ENCODE measurements around the gene SASH1. TPM values are rescaled to one million over a fixed set of nuclear protein-coding genes. Genes with fewer than 3 reads are reported as not detected.

The SASH1 gene
- polyA plus RNA-seq, 1 donor from 2014 or later = 7.0 TPM

DNA sequence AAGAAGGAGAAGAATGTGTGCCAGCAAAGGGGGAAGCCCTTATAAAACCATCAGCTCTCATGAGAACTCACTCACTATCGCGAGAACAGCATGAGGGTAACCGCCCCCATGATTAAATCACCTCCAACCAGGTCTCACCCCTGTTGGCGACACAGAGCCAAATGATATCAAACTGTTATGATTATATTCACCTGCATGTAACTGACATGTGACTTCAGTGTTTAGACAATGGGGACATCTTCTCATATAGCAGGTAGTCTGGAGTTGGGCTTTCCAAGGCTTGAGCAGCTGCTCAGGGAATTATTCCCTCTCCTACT, 115.2 kb downstream of the SASH1 start:
- no peak overlapping the region for H2AFZ ChIP-seq (ENCODE audit: low read depth, low read length)

DNA sequence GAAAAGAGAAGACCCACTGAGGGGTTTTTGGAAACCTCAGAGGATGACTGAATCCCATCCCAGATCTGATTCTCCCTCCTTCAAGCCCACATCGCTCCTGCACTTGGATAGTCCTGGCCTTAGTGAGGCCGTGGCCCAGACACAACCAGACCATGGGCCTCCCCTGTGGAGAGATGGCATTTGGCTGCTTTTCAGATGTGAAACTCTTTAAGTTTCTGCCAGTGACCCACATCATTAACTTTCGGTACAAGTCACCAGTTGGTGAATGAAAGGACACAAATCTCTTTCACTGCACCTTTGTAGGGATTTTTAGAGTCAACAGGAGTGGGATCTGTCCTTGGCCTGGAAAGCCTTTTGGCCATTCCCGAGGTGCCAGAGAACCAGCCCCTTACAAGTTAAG, 116.6 kb downstream of the SASH1 start:
- H3K79me2 ChIP-seq (replicated peaks; ENCODE audit: insufficient read depth, low read length) = no peaks in the 10 kb centered on the region
- H3K4me2 ChIP-seq (ENCODE audit: low read length) = no peak overlapping the region
- no peak overlapping the region for H3K27ac ChIP-seq (ENCODE audit: low read length)
- TF ChIP-seq TAF1 (IDR thresholded peaks at IDR 0.05; ENCODE audit: low read depth) = no peak
- TF ChIP-seq POLR2AphosphoS5 (IDR thresholded peaks at IDR 0.05) = no peak
- TF ChIP-seq EZH2 (IDR thresholded peaks at IDR 0.05; ENCODE audit: borderline replicate concordance, insufficient read depth, low read length, poor library complexity, severe bottlenecking) = no peak
- TF ChIP-seq, protein P1, sequence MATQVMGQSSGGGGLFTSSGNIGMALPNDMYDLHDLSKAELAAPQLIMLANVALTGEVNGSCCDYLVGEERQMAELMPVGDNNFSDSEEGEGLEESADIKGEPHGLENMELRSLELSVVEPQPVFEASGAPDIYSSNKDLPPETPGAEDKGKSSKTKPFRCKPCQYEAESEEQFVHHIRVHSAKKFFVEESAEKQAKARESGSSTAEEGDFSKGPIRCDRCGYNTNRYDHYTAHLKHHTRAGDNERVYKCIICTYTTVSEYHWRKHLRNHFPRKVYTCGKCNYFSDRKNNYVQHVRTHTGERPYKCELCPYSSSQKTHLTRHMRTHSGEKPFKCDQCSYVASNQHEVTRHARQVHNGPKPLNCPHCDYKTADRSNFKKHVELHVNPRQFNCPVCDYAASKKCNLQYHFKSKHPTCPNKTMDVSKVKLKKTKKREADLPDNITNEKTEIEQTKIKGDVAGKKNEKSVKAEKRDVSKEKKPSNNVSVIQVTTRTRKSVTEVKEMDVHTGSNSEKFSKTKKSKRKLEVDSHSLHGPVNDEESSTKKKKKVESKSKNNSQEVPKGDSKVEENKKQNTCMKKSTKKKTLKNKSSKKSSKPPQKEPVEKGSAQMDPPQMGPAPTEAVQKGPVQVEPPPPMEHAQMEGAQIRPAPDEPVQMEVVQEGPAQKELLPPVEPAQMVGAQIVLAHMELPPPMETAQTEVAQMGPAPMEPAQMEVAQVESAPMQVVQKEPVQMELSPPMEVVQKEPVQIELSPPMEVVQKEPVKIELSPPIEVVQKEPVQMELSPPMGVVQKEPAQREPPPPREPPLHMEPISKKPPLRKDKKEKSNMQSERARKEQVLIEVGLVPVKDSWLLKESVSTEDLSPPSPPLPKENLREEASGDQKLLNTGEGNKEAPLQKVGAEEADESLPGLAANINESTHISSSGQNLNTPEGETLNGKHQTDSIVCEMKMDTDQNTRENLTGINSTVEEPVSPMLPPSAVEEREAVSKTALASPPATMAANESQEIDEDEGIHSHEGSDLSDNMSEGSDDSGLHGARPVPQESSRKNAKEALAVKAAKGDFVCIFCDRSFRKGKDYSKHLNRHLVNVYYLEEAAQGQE (IDR thresholded peaks at IDR 0.05; ENCODE audit: borderline replicate concordance) = no peak
- TF ChIP-seq EP300 (conservative IDR thresholded peaks at IDR 0.05; ENCODE audit: poor library complexity, severe bottlenecking) = no peak
- TF ChIP-seq, protein P2, sequence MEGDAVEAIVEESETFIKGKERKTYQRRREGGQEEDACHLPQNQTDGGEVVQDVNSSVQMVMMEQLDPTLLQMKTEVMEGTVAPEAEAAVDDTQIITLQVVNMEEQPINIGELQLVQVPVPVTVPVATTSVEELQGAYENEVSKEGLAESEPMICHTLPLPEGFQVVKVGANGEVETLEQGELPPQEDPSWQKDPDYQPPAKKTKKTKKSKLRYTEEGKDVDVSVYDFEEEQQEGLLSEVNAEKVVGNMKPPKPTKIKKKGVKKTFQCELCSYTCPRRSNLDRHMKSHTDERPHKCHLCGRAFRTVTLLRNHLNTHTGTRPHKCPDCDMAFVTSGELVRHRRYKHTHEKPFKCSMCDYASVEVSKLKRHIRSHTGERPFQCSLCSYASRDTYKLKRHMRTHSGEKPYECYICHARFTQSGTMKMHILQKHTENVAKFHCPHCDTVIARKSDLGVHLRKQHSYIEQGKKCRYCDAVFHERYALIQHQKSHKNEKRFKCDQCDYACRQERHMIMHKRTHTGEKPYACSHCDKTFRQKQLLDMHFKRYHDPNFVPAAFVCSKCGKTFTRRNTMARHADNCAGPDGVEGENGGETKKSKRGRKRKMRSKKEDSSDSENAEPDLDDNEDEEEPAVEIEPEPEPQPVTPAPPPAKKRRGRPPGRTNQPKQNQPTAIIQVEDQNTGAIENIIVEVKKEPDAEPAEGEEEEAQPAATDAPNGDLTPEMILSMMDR (IDR thresholded peaks at IDR 0.05; ENCODE audit: poor library complexity, severe bottlenecking) = no peak
- no peak for TF ChIP-seq MXI1 (conservative IDR thresholded peaks at IDR 0.05; ENCODE audit: poor library complexity, severe bottlenecking)
- no peak for TF ChIP-seq RAD21 (conservative IDR thresholded peaks at IDR 0.05)
- no peak for TF ChIP-seq SMC3 (conservative IDR thresholded peaks at IDR 0.05; ENCODE audit: poor library complexity)
- H3K4me3 ChIP-seq (ENCODE audit: low read length) = no peak overlapping the region
- H3K9me2 ChIP-seq (ENCODE audit: insufficient read depth, low read length) = no peaks in the 10 kb centered on the region
- H3K36me3 ChIP-seq (ENCODE audit: insufficient read depth, low read length) = no peaks in the 10 kb centered on the region
- H3K9me3 ChIP-seq (ENCODE audit: low read length) = no peaks in the 10 kb centered on the region
- no peaks in the 10 kb centered on the region for H3F3A ChIP-seq (ENCODE audit: insufficient read depth, low read length, poor library complexity, severe bottlenecking)
- no peak overlapping the region for H3K9ac ChIP-seq (ENCODE audit: low read length)
- no peak overlapping the region for H2AFZ ChIP-seq (ENCODE audit: low read depth, low read length)
- H3K27me3 ChIP-seq (ENCODE audit: insufficient read depth, low read depth, low read length) = no peaks in the 10 kb centered on the region
- H4K20me1 ChIP-seq (ENCODE audit: insufficient read depth) = no peaks in the 10 kb centered on the region

More for the DNA sequence above, 115.2 kb downstream of the SASH1 start:
- no peaks in the 10 kb centered on the region for H3K9me2 ChIP-seq (ENCODE audit: insufficient read depth, low read length)
- no peaks in the 10 kb centered on the region for H3K27me3 ChIP-seq (ENCODE audit: insufficient read depth, low read depth, low read length)
- H3K9me3 ChIP-seq (ENCODE audit: low read length) = no peaks in the 10 kb centered on the region
- no peak for TF ChIP-seq EZH2 (IDR thresholded peaks at IDR 0.05; ENCODE audit: borderline replicate concordance, insufficient read depth, low read length, poor library complexity, severe bottlenecking)
- TF ChIP-seq EP300 (conservative IDR thresholded peaks at IDR 0.05; ENCODE audit: poor library complexity, severe bottlenecking) = no peak
- TF ChIP-seq, protein P1 (IDR thresholded peaks at IDR 0.05; ENCODE audit: borderline replicate concordance) = no peak
- no peak for TF ChIP-seq RAD21 (conservative IDR thresholded peaks at IDR 0.05)
- TF ChIP-seq, protein P2 (IDR thresholded peaks at IDR 0.05; ENCODE audit: poor library complexity, severe bottlenecking) = no peak
- TF ChIP-seq TAF1 (IDR thresholded peaks at IDR 0.05; ENCODE audit: low read depth) = no peak
- H3K4me2 ChIP-seq (ENCODE audit: low read length) = no peak overlapping the region
- no peak overlapping the region for H3K4me3 ChIP-seq (ENCODE audit: low read length)
- H3K79me2 ChIP-seq (replicated peaks; ENCODE audit: insufficient read depth, low read length) = no peaks in the 10 kb centered on the region
- H3K9ac ChIP-seq (ENCODE audit: low read length) = no peak overlapping the region
- no peaks in the 10 kb centered on the region for H4K20me1 ChIP-seq (ENCODE audit: insufficient read depth)
- H3F3A ChIP-seq (ENCODE audit: insufficient read depth, low read length, poor library complexity, severe bottlenecking) = no peaks in the 10 kb centered on the region
- H3K27ac ChIP-seq (ENCODE audit: low read length) = no peak overlapping the region
- H3K36me3 ChIP-seq (ENCODE audit: insufficient read depth, low read length) = no peaks in the 10 kb centered on the region

Measured in neural cell (in vitro differentiated cells).